Omental fat pad (tissue), 4 donors: ENCODE results near the gene RELCH. TPM values are rescaled to one million over a fixed set of nuclear protein-coding genes. Genes with fewer than 3 reads are reported as not detected.

Source experiments
- ATAC-seq: fragments of 150-250 bp; one replicate; pipeline ENCODE4 v1.9.1; 2016; ENCODE audit warnings: mild to moderate bottlenecking, moderate library complexity; ENCODE audit not compliant: low FRiP score
- DNase-seq: peaks from one replicate; pipeline ENCODE4 v3.0.0-alpha.2; 2019; ENCODE audit warnings: low spot score
- small RNA-seq: library from RNA; depleted of rRNA; stranded (forward); fragments of <200 nt; gene quantifications from one replicate; pipeline ENCODE3, GENCODE V24; 2016
- total RNA-seq, 4 donors: library from RNA; depleted of rRNA; stranded (reverse); fragments of >200 nt; gene quantifications; one replicate each; pipeline ENCODE4 v1.1.0, GENCODE V29; 2016
- TF ChIP-seq, protein P1 (sequence below), 3 donors: fragments of 450-650 bp; IDR thresholded peaks; one replicate each; pipeline ENCODE4 v1.5.1; 2016 to 2017; ENCODE audit warnings: antibody characterized with exemption in 3 of 3, mild to moderate bottlenecking in 3 of 3, moderate library complexity in 2 of 3

Gene RELCH
- total RNA-seq, 4 donors from 2014 or later = 21.8 to 42.7 (median 29.8) TPM

DNA sequence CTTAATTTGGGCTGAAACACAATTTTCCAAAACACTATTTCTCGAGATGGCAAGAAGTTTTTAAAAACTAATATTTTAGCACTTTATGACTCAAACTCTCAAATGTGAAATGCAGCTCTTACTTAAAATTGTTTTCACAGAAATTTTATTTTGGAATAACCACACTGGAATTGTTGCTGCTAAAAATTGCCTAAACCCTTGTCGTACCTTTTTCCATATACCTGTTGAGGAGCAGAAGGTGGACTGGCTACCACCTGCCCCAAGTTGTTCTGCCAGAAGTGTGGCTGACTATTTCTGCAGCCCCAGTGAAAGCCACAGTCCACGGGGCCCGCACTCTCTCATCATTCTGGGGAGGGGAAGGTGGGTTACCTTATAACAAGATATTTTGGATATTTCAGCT lies 161.4 kb downstream of the RELCH start:
- TF ChIP-seq, protein P1, sequence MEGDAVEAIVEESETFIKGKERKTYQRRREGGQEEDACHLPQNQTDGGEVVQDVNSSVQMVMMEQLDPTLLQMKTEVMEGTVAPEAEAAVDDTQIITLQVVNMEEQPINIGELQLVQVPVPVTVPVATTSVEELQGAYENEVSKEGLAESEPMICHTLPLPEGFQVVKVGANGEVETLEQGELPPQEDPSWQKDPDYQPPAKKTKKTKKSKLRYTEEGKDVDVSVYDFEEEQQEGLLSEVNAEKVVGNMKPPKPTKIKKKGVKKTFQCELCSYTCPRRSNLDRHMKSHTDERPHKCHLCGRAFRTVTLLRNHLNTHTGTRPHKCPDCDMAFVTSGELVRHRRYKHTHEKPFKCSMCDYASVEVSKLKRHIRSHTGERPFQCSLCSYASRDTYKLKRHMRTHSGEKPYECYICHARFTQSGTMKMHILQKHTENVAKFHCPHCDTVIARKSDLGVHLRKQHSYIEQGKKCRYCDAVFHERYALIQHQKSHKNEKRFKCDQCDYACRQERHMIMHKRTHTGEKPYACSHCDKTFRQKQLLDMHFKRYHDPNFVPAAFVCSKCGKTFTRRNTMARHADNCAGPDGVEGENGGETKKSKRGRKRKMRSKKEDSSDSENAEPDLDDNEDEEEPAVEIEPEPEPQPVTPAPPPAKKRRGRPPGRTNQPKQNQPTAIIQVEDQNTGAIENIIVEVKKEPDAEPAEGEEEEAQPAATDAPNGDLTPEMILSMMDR (IDR thresholded peaks at IDR 0.05) = no peak
- DNase-seq (no peak), ATAC-seq (no peak)

DNA sequence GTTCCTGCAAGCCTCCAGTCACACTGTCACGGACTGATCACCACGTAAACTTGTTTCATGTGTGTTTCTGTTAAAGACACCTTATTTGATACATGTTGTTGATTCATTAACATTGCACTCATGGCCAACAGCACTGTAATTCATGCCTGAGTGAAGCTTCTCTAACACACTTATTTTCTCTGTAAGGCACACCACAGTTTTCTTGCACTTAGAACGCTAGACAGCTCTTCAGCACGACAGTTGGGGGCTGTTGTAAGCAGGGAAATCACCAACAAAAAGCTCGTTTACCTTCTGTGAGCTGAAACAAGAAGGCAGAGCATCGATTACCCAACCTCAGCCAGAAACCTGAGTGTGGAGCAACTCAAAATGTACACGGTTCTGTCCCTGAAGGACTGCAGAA lies 166.1 kb downstream of the RELCH start:
- TF ChIP-seq, protein P1 (IDR thresholded peaks at IDR 0.05) = no peak
- no peak for ATAC-seq
- no peak for DNase-seq

DNA sequence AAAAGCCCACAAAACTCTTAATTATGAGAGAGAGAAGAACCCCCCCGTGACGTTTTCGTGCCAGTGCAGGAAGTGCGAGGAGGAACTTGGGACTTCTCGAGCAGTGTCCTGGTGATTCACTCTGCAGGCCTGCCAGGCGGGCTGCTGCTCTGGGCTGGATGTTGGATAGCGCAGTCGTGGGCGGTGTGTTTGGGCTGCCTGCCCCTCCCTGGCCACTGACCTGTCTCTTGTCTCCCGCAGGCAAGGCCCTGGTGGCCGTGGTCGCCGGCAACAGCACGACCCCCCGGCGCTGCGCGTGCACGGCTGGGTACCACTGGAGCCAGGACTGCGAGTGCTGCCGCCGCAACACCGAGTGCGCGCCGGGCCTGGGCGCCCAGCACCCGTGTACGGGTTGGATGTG lies 167.1 kb downstream of the RELCH start:
- DNase-seq = no peak
- TF ChIP-seq, protein P1 (IDR thresholded peaks at IDR 0.05) = no peak
- ATAC-seq = no peak

DNA sequence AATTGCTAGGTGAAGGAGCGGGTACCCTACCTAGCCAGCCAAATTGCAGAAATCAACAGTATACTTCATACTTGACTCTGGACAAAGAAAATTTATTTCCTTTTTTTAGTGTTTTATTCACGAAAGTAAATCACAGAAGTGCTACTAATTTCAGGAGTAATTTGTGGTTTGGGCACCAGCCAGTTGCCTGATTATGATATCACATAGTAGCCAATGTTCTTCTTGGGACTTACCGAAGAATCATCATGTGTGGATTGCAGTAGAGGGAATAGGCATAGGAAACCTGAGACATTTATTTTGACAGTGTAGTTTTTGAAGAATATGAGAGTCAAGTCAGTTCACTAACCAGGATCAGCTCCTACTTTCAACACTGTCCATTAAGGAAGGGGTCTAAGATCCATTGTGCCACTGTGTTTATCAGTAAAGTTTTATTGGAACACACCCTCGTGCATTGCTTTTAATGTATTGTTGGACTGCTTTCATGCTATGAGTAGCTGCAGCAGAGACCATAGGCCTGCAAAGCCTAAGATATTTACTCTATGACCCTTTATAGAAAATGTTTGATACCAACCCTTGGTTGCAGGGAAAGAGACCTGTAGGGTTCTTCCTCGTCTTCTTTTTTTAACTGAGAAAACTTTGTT lies 170.1 kb downstream of the RELCH start:
- TF ChIP-seq, protein P1 (IDR thresholded peaks at IDR 0.05) = no peak
- DNase-seq (no peak), ATAC-seq (no peak)

Small RNA genes within 50 kb of the gene (small RNA-seq; reads per million reads assigned to genes)
- gene RF00019 = not detected

Other genes with a start within 250 kb of the RELCH start
- 10 to 100 TPM; 19.7 to 31.8 (median 24.8) TPM for gene PIGN, start 199 bp upstream of the RELCH start, total RNA-seq
- 10 to 100 TPM in 1 of 4 donors, 1 to 10 TPM in 3; 2.1 to 22.7 (median 3.8) TPM for gene TNFRSF11A, start 138.1 kb downstream of the RELCH start, total RNA-seq